ENCODE measurements around the gene SUSD2. TPM values are rescaled to one million over a fixed set of nuclear protein-coding genes. Genes with fewer than 3 reads are reported as not detected.

SUSD2 gene
- total RNA-seq, 1 experiment from 2014 or later = 1.1 TPM

DNA sequence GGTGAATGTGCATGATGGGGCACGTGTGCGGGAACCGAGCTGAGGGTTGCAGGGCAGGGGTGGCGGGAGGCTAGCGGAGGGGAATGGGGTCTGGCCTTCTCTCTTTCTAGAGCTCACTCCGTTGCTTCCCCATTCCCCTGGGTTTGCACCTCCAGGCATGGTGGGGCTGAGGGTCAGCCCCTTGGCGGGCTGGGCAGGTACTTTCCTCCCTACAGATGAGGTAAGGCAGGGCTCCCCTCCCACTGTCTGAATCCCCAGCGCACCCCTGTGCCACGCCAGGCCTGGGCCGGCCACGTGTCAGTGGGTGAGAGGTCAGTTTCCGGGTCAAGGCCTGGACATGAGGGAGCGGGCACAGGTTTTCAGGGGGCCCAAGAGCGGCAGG is 8.9 kb downstream of the SUSD2 start:
- no peak overlapping the region for H3K27ac Mint-ChIP-seq
- no peaks in the 10 kb centered on the region for H3K9me3 Mint-ChIP-seq
- ChIA-PET CTCF (interaction anchor here (0.6 to 4.4 kb wide), 34 partner anchors 8 to 333 kb away, joined by 3 to 136 read pairs (median 6); partner anchors contain the start of genes GGT5, SLC2A11 and SUSD2), POLR2A (no interaction called here)
- H3K27me3 Mint-ChIP-seq (ENCODE audit: low read depth) = no peaks in the 10 kb centered on the region; the same call in 1 of the 2 replicates
- ATAC-seq (no peak), DNase-seq (ENCODE audit: low spot score) (no peak)
- no peaks in the 10 kb centered on the region for H3K36me3 Mint-ChIP-seq
- no peak overlapping the region for H3K4me3 Mint-ChIP-seq
- peaks cover 3% of the 10 kb centered on the region; the same call in 1 of the 2 replicates for H3K4me1 Mint-ChIP-seq
- TF ChIP-seq CTCF (IDR thresholded peaks at IDR 0.05) (no peak), OVOL2 (CRISPR knock-in tag; IDR thresholded peaks at IDR 0.05; ENCODE audit: borderline replicate concordance) (no peak), RORB (CRISPR knock-in tag; IDR thresholded peaks at IDR 0.05) (no peak), ZNF232 (CRISPR knock-in tag; IDR thresholded peaks at IDR 0.05) (no peak), NFATC4 (CRISPR knock-in tag; IDR thresholded peaks at IDR 0.05) (no peak), ZNF423 (CRISPR knock-in tag; IDR thresholded peaks at IDR 0.05) (no peak), KAT7 (CRISPR knock-in tag; IDR thresholded peaks at IDR 0.05; ENCODE audit: borderline replicate concordance) (no peak), USF1 (CRISPR knock-in tag; IDR thresholded peaks at IDR 0.05) (no peak), ELF4 (CRISPR knock-in tag; IDR thresholded peaks at IDR 0.05; ENCODE audit: low read depth) (no peak), GABPB1 (CRISPR knock-in tag; IDR thresholded peaks at IDR 0.05) (no peak), HMGA2 (CRISPR knock-in tag; IDR thresholded peaks at IDR 0.05) (no peak), ZBTB21 (CRISPR knock-in tag; IDR thresholded peaks at IDR 0.05; ENCODE audit: borderline replicate concordance) (no peak), SP1 (CRISPR knock-in tag; conservative IDR thresholded peaks at IDR 0.05) (no peak), ZNF671 (CRISPR knock-in tag; IDR thresholded peaks at IDR 0.05) (no peak)
- TF ChIP-seq, protein P1, sequence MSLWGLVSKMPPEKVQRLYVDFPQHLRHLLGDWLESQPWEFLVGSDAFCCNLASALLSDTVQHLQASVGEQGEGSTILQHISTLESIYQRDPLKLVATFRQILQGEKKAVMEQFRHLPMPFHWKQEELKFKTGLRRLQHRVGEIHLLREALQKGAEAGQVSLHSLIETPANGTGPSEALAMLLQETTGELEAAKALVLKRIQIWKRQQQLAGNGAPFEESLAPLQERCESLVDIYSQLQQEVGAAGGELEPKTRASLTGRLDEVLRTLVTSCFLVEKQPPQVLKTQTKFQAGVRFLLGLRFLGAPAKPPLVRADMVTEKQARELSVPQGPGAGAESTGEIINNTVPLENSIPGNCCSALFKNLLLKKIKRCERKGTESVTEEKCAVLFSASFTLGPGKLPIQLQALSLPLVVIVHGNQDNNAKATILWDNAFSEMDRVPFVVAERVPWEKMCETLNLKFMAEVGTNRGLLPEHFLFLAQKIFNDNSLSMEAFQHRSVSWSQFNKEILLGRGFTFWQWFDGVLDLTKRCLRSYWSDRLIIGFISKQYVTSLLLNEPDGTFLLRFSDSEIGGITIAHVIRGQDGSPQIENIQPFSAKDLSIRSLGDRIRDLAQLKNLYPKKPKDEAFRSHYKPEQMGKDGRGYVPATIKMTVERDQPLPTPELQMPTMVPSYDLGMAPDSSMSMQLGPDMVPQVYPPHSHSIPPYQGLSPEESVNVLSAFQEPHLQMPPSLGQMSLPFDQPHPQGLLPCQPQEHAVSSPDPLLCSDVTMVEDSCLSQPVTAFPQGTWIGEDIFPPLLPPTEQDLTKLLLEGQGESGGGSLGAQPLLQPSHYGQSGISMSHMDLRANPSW (CRISPR knock-in tag; conservative IDR thresholded peaks at IDR 0.05; ENCODE audit: low read depth) = no peak
- TF ChIP-seq, protein P2, sequence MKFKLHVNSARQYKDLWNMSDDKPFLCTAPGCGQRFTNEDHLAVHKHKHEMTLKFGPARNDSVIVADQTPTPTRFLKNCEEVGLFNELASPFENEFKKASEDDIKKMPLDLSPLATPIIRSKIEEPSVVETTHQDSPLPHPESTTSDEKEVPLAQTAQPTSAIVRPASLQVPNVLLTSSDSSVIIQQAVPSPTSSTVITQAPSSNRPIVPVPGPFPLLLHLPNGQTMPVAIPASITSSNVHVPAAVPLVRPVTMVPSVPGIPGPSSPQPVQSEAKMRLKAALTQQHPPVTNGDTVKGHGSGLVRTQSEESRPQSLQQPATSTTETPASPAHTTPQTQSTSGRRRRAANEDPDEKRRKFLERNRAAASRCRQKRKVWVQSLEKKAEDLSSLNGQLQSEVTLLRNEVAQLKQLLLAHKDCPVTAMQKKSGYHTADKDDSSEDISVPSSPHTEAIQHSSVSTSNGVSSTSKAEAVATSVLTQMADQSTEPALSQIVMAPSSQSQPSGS (CRISPR knock-in tag; IDR thresholded peaks at IDR 0.05; ENCODE audit: borderline replicate concordance, low read depth) = no peak
- TF ChIP-seq, protein P3, sequence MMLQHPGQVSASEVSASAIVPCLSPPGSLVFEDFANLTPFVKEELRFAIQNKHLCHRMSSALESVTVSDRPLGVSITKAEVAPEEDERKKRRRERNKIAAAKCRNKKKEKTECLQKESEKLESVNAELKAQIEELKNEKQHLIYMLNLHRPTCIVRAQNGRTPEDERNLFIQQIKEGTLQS (CRISPR knock-in tag; conservative IDR thresholded peaks at IDR 0.05) = no peak
- TF ChIP-seq, protein P4, sequence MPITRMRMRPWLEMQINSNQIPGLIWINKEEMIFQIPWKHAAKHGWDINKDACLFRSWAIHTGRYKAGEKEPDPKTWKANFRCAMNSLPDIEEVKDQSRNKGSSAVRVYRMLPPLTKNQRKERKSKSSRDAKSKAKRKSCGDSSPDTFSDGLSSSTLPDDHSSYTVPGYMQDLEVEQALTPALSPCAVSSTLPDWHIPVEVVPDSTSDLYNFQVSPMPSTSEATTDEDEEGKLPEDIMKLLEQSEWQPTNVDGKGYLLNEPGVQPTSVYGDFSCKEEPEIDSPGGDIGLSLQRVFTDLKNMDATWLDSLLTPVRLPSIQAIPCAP (CRISPR knock-in tag; IDR thresholded peaks at IDR 0.05) = no peak
- TF ChIP-seq, protein P5, sequence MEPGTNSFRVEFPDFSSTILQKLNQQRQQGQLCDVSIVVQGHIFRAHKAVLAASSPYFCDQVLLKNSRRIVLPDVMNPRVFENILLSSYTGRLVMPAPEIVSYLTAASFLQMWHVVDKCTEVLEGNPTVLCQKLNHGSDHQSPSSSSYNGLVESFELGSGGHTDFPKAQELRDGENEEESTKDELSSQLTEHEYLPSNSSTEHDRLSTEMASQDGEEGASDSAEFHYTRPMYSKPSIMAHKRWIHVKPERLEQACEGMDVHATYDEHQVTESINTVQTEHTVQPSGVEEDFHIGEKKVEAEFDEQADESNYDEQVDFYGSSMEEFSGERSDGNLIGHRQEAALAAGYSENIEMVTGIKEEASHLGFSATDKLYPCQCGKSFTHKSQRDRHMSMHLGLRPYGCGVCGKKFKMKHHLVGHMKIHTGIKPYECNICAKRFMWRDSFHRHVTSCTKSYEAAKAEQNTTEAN (CRISPR knock-in tag; IDR thresholded peaks at IDR 0.05) = no peak

Data from WTC11 (cell line).